ENCODE measurements around the gene SNX18. TPM values are rescaled to one million over a fixed set of nuclear protein-coding genes. Genes with fewer than 3 reads are reported as not detected.

The SNX18 gene
- total and polyA plus RNA-seq, 2 donors (not counting 1 experiment from before 2014, with no cell fraction given): 10.6 to 31.6 TPM

DNA sequence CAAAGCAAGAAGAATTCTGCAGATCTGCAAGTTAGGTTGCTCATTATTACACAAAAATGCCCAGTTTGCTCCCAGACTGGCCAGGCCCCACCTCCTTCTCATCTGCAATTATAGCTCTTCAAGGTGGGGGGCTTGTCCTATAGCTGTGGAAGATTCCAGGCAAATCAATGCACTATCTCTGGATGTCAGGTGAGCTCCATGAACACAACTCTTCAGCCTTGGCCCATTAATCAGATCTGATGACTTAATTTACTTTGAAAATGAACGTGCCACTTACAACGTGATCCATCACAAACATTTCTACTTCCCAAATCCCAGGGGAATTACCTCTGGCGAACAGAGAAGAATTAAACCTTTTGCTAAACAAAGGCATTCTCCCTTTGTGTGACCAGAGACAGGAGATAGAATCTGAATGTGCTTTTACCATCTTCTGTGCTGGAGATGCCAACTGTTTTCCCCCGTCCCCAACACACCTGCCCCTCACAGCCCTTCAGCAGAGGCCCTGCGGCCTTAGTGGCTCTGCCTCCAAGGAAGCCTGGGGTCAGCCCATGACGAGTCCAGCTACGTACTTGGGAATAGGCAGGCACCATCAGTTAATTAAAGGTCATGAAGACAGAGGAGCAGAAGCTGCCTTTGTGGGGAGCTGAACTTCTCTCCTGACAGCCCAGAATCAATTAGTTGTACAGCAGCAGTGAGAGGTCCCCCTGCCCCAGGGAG, 60.5 kb downstream of the SNX18 start:
- H3K27ac ChIP-seq (ENCODE audit: low read length in 2 of 2): no peak overlapping the region
- no peak for ATAC-seq (ENCODE audit: low read depth)
- no peaks in the 10 kb centered on the region for H4K20me1 ChIP-seq (ENCODE audit: control insufficient read depth, insufficient read depth, low read length, poor library complexity, severe bottlenecking)
- no peak overlapping the region for H3K4me2 ChIP-seq (replicated peaks; ENCODE audit: low read depth, low read length, poor library complexity, severe bottlenecking)
- Mint-ChIP-seq H3K4me1 (peaks cover 14% of the 10 kb centered on the region), H3K27me3 (no peaks in the 10 kb centered on the region), H3K9me3 (ENCODE audit: insufficient read depth) (no peaks in the 10 kb centered on the region), H3K27ac (no peak overlapping the region), H3K4me3 (no peak overlapping the region)
- peaks cover 0 to 8% of the 10 kb centered on the region in 2 donors for H3K4me1 ChIP-seq (ENCODE audit: control insufficient read depth in 2 of 2, insufficient read depth in 2 of 2, low read length in 2 of 2)
- no peaks in the 10 kb centered on the region for H3K36me3 ChIP-seq (replicated peaks in 1 of 2; ENCODE audit: control extremely low read depth in 1 of 2, control insufficient read depth in 1 of 2, extremely low read depth in 1 of 2, insufficient read depth in 2 of 2, low read length in 1 of 2)
- DNase-seq: no peak
- no peaks in the 10 kb centered on the region for H3K27me3 ChIP-seq (replicated peaks in 1 of 4; ENCODE audit: control extremely low read depth in 1 of 4, control insufficient read depth in 3 of 4, insufficient read depth in 4 of 4, low read length in 3 of 4)
- intact Hi-C loops (cut with micrococcal nuclease): no loop called here
- no peak overlapping the region for H3K9ac ChIP-seq (ENCODE audit: low read length)
- TF ChIP-seq, protein P1, sequence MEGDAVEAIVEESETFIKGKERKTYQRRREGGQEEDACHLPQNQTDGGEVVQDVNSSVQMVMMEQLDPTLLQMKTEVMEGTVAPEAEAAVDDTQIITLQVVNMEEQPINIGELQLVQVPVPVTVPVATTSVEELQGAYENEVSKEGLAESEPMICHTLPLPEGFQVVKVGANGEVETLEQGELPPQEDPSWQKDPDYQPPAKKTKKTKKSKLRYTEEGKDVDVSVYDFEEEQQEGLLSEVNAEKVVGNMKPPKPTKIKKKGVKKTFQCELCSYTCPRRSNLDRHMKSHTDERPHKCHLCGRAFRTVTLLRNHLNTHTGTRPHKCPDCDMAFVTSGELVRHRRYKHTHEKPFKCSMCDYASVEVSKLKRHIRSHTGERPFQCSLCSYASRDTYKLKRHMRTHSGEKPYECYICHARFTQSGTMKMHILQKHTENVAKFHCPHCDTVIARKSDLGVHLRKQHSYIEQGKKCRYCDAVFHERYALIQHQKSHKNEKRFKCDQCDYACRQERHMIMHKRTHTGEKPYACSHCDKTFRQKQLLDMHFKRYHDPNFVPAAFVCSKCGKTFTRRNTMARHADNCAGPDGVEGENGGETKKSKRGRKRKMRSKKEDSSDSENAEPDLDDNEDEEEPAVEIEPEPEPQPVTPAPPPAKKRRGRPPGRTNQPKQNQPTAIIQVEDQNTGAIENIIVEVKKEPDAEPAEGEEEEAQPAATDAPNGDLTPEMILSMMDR (IDR thresholded peaks at IDR 0.05): no peak
- no peak for TF ChIP-seq EZH2 (IDR thresholded peaks at IDR 0.05; ENCODE audit: borderline replicate concordance, insufficient read depth, low read depth, low read length, poor library complexity, severe bottlenecking)
- H3K9me3 ChIP-seq (ENCODE audit: control extremely low read depth in 1 of 3, control insufficient read depth in 2 of 3, insufficient read depth in 1 of 3, low read length in 2 of 3): no peaks in the 10 kb centered on the region
- WGBS (ENCODE audit: insufficient coverage): 88% methylated on average over 6 of the region's 7 CpGs
- ChIA-PET CTCF (interaction anchor here (1.1 to 1.3 kb wide), 2 partner anchors 68 to 267 kb away, joined by 4 read pairs; no protein-coding TSS in a partner anchor), POLR2A (no interaction called here)
- no peak overlapping the region for H2AFZ ChIP-seq (ENCODE audit: insufficient read depth, low read depth, low read length, poor library complexity, severe bottlenecking)
- no peak overlapping the region for H3K4me3 ChIP-seq (ENCODE audit: control extremely low read depth in 1 of 5, extremely low read depth in 1 of 5, insufficient read depth in 1 of 5, low read depth in 2 of 5, low read length in 4 of 5)
- H3K79me2 ChIP-seq (ENCODE audit: control insufficient read depth, insufficient read depth, low read length): no peaks in the 10 kb centered on the region

DNA sequence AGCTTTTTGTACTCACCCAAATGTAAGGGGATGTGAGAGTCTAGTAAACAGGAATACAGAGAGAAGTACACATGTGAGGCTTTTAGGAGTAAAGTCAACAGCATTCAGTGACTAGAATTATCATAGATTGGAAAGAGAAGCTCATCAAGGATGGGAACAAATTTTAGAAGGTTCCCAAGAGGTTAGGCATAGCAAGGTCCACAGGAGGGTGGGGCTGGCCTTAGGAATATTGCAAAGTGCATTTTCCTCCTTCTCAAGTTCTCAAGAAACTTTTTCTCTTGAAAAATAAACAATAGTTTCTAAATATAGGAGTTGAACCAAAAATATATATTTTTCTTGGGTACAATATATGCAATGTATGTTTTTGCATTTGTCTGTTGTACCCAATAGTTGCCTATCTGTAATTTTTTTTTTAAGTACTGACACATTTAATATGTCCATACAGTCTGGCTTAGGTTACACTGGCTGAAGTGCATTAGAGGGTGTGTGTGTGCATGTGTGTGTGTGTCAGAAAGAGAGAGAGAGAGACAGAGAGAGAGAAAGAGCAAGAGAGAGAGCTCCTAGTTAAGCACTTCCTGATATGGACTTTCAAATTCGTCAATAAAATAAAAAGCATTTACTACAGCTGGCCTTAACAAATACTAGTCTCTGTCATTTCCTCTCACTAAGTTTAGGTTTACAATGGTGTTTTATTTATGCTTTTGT, 62.2 kb downstream of the SNX18 start:
- no peak overlapping the region for H3K9ac ChIP-seq (ENCODE audit: low read length)
- ATAC-seq (ENCODE audit: low read depth): no peak
- no peak overlapping the region for H2AFZ ChIP-seq (ENCODE audit: insufficient read depth, low read depth, low read length, poor library complexity, severe bottlenecking)
- no peaks in the 10 kb centered on the region for H3K9me3 ChIP-seq (ENCODE audit: control extremely low read depth in 1 of 3, control insufficient read depth in 2 of 3, insufficient read depth in 1 of 3, low read length in 2 of 3)
- intact Hi-C loops (cut with micrococcal nuclease): no loop called here
- no peak overlapping the region for H3K4me2 ChIP-seq (replicated peaks; ENCODE audit: low read depth, low read length, poor library complexity, severe bottlenecking)
- Mint-ChIP-seq H3K4me1 (peaks cover 14% of the 10 kb centered on the region), H3K4me3 (no peak overlapping the region), H3K9me3 (ENCODE audit: insufficient read depth) (no peaks in the 10 kb centered on the region), H3K27ac (no peak overlapping the region), H3K27me3 (no peaks in the 10 kb centered on the region)
- WGBS (ENCODE audit: insufficient coverage): no CpG with 5 or more reads among the region's 1 CpG
- TF ChIP-seq, protein P1 (IDR thresholded peaks at IDR 0.05): no peak
- H3K4me3 ChIP-seq (ENCODE audit: control extremely low read depth in 1 of 5, extremely low read depth in 1 of 5, insufficient read depth in 1 of 5, low read depth in 2 of 5, low read length in 4 of 5): no peak overlapping the region
- no peaks in the 10 kb centered on the region for H3K36me3 ChIP-seq (replicated peaks in 1 of 2; ENCODE audit: control extremely low read depth in 1 of 2, control insufficient read depth in 1 of 2, extremely low read depth in 1 of 2, insufficient read depth in 2 of 2, low read length in 1 of 2)
- peaks cover 0 to 8% of the 10 kb centered on the region in 2 donors for H3K4me1 ChIP-seq (ENCODE audit: control insufficient read depth in 2 of 2, insufficient read depth in 2 of 2, low read length in 2 of 2)
- no peaks in the 10 kb centered on the region for H3K27me3 ChIP-seq (replicated peaks in 1 of 4; ENCODE audit: control extremely low read depth in 1 of 4, control insufficient read depth in 3 of 4, insufficient read depth in 4 of 4, low read length in 3 of 4)
- no peaks in the 10 kb centered on the region for H4K20me1 ChIP-seq (ENCODE audit: control insufficient read depth, insufficient read depth, low read length, poor library complexity, severe bottlenecking)
- no peak overlapping the region for H3K27ac ChIP-seq (ENCODE audit: low read length in 2 of 2)
- DNase-seq: no peak
- CTCF ChIA-PET: interaction anchor here (0.7 to 1.3 kb wide), 5 partner anchors 63 to 266 kb away, joined by 3 to 4 read pairs (median 3); no protein-coding TSS in a partner anchor
- POLR2A ChIA-PET: no interaction called here
- H3K79me2 ChIP-seq (ENCODE audit: control insufficient read depth, insufficient read depth, low read length): no peaks in the 10 kb centered on the region
